Stimulated activated CD8-positive, alpha-beta memory T cell treated with anti-CD3 and anti-CD28 coated beads, Interleukin-2, amount 100 ng/mL, for 1 hour (primary cell): Measurements from ENCODE around the gene DIPK1B.
"Not testable (repeated sequence)": the region's sequence is repeated elsewhere in the genome, so short reads cannot be mapped to it uniquely, and the experiment has no call there.

Source experiments
- DNase-seq, 2 donors: peaks; one replicate each; pipeline ENCODE4 v3.0.0-alpha.2; 2020; ENCODE audit warnings: low read depth in 2 of 2

The DIPK1B gene

DNA sequence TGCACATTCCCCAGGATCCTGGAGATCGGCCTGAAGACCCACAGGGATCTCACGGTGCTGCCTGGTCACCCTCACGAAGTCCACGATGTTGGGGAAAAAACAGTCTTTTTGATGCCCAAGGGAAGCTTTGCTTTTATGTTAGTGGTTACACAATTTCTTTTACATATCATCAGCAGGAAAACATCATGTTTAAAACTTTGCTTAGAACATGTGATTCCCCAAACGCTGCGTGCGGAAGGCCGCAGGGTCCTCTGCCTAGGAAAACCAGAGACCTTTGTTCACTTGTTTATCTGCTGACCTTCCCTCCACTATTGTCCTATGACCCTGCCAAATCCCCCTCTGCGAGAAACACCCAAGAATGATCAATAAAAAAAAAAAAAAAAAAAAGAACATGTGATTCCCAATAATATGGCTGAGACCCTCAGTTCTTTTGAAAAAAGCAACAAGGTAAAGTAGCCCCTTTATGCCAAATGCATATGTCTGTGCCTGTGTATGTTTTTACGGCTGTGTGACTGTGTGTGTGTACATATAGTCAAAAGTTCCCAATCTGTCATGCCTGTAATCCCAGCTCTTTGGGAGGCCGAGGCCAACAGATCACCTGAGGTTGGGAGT is 13.6 kb upstream of the DIPK1B start:
- no peak for DNase-seq

DNA sequence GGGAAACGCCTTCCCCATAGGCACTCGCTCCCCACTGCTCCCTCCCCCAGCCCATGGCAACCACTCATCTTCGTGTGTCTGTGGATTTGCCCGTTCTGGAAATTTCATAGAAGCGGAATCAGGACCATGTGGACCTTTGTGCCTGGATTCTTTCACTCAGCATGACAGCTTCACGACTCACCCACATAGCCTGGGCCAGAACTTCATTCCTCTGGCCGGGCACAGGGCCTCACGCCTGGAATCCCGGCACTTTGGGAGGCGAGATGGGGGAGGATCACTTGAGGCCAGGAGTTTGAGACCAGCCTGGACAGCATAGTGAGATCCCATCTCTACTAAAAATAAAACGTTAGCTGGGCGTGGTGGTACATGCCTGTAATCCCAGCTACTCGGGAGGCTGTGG is 12.1 kb upstream of the DIPK1B start:
- no peak for DNase-seq

DNA sequence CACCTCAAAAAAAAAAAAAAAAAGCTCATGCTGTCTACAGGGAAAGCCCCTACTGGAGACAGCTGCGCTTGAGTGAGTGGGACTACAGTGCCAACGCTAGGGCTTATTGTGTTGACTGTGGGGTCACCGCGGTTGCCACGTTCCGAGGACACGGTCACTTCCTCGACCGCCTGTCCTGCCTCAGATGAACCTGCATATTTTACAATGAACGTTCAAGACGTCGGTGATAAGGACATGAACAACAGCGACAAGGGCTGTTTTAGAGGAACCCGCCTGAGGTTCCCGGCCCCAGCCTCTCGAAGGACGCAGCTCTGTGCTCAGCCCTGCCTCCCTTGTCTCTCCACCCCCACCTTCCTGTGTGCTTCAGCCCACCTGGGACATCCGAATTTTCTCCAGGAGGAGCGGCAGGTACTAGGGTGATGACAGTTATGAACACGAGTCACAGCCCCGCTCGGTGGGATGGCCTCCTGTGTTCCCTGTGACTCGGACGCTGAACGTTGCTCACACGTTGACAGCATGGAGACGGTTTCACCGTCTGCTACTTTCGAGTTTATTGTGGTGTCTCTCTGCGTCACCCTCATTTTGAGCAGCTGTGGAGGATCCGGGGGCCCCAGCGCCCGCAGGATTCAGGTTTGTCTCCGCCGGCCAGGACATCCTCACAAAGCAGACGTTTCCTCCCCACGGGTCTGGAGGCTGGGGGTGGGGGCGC is 11.3 kb upstream of the DIPK1B start:
- DNase-seq: peak in 1 of 2 donors; percentile 12

DNA sequence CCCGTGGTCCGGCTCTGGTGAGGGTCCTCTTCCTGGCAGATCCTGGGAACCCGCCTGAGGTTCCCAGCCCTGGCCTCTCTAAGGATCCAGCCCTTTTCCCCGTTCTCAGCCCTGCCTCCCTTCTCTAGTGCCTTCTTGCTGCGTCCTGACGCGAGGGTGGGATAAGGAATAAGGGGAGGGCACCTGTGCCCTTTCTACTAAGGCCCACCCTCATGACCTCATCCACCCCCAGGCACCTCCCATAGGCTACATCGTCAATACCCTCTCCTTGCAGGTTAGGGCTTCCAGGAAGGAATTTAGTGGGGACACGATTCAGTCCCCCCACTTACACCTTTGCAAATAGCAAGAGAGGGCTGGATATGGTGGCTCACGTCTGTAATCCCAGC is 10.7 kb upstream of the DIPK1B start:
- DNase-seq: no peak

DNA sequence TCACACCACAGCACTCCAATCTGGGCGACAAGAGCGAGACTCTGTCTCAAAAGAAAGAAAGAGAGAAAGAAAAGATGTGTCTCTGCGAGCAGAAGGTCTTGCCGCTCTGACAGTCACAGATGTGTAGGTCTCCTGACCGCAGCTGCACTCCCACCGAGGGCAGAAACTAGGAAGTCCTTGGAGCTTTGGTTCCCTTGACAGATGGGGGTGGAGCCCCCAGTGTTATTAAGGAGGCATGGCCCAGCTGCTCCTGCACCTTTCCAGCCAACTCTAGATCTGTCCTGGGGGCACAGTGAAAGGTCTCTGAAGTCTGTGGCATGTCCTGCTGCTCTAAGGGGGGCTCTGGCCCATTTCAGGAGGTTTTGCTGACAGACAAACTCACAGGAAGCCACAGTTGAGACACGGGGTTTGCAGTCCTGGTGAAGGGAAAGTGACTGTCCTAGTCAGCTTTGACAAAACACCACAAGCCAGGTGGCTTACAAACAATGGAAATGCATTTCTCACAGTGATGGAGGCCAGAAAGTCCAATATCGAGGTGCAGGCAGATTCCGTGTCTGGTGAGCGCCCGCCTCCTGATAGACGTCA is 9.0 kb upstream of the DIPK1B start:
- DNase-seq: no peak

DNA sequence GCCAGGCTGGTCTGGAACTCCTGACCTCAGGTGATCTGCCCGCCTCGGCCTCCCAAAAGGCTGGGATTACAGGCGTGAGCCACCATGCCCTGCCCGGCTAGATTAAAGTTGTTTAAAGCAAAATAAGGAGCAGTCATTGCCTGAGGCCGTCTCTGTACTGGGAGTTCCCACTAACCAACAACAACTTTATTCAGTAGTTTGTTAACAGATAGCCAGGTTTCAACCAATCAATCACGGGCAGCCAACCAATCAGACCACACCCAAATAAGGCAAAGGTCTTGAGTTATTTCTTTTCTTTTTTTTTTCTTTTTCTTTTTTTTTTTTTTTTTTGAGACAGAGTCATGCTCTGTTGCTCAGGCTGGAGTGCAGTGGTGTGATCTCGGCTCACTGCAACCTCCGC is 7.6 kb upstream of the DIPK1B start:
- not testable (repeated sequence) for DNase-seq

DNA sequence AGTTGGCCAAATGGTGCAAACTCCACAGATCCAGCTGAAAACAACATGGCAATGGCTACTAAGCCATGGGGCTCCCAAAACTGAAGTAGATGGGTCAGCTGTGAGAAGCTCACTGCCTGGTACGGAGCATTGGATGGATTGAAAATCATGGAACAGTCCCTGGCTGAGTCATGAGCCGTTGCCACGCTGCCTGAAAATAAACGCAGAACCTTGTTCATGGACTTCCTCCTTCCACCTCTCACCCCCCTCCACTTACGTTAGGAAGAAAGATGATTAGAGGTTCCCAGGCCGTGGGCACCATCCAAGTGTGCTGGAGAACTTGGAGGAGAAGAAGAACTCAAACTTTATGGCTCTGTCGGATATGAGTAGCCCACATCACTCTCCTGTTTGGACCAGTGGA is 6.8 kb upstream of the DIPK1B start:
- no peak for DNase-seq

DNA sequence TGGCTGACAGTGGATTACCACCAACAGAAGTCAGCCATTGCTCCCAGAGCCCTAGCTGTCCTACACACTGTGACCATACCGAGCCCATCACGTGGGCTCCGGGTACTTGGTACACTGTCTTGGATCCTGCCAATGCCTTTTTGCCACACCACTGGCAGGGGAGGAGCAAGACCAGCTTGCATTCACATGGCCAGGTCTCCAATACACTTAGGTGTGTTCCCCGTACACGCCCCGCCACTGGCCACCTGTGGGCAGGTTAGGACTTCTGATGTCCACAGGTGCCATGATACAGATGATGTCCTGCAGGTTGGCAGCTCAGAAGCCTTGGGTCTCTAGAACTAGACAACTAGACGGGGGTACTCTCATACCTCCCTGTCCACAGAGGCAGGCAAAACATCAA is 5.4 kb upstream of the DIPK1B start:
- DNase-seq: no peak

DNA sequence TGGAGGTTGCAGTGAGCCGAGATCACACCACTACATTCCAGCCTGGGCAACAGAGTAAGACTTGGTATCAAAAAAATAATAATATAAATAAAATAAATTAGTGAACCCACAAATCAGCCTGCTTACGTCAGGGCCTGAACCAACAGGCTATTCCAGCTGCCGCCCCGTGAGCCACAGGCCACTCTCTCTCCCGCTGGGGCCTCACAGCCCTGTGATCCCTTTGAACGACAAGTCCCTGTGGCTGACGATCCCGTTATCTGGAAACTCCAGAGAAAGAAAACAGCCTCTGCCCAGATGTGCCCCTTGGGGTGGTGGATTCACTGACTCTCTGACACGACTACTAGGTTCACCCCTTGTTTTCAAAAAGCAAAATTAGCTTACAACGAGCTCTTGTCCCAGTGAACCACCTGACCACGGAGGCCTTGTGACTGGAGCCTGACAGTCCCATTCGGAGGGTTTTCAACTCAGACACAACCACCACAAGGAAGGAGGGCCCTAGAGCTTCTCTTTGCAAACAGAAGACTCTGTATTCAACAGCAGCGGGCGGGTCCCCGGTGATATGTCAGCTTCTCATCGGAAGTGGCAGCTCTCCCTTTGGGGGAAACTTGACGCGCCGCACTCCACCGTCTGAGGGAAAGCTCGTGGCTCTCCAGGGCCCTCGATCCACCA is 4.4 kb upstream of the DIPK1B start:
- no peak for DNase-seq

DNA sequence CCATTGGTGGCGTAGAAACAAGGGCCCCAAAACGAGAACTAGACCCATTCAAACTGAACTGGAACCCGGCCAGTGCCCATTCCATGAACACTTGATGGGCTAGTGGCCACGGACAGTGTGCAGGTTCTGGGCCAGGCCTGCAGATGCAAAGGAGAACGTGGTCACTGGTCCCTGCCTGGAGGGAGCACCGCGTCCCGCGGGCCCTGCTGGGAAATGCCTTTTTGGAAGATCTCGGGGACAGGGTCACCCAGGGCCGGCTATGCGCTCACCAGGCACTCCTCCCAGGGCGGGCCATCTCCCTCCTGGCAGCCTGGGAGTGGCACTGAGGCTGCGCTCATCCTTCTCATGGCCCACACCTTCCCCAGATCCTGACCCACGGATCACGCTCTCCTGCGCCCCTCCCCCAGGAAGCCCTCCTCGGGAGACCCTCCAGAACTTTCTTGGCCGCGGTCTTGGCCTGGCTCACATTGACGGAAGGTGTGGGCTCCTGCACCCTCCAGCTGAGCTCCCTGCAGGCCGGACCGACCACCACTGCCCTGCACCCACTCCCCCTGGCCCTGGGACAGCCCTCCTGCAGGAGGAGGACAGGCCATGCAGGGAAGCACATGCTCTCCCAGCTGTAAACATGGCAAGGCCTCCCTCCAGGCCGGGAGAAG is 2.8 kb upstream of the DIPK1B start:
- no peak for DNase-seq

DNA sequence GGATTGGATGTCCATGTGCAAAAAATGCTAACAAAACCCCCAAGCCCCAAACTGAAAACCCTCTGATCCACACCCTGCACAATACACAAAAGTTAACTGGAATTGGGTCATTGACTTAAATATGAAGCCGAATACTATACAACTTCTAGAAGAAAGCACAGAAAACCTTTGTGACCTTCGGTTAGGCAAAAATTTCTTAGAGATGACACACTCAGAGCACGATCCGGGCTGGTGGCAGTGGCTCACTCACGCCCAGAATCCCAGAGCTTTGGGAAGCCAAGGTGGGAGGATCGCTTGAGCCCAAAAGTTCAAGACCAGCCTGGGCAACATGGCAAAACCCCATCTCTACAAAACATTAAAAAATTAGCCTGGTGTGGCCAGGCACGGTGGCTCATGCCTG is 1.8 kb upstream of the DIPK1B start:
- no peak for DNase-seq

DNA sequence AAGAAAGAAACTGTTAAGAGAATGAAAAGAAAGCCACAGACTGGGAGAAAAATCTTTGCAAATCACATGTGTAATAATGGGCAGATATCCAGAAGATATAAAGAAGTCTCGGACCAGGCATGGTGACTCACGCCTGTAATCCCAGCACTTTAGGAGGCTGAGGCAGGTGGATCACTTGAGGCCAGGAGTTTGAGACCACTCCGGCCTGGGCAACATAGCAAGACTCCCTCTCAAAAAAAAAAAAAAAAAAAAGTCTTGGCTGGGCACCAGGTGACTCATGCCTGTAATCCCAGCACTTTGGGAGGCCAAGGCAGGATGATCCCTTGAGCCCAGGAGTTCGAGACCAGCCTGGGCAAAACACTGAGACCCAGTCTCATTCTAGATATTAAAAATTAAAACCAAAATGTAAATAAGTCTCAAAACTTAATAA is 1.1 kb upstream of the DIPK1B start:
- not testable (repeated sequence) for DNase-seq

DNA sequence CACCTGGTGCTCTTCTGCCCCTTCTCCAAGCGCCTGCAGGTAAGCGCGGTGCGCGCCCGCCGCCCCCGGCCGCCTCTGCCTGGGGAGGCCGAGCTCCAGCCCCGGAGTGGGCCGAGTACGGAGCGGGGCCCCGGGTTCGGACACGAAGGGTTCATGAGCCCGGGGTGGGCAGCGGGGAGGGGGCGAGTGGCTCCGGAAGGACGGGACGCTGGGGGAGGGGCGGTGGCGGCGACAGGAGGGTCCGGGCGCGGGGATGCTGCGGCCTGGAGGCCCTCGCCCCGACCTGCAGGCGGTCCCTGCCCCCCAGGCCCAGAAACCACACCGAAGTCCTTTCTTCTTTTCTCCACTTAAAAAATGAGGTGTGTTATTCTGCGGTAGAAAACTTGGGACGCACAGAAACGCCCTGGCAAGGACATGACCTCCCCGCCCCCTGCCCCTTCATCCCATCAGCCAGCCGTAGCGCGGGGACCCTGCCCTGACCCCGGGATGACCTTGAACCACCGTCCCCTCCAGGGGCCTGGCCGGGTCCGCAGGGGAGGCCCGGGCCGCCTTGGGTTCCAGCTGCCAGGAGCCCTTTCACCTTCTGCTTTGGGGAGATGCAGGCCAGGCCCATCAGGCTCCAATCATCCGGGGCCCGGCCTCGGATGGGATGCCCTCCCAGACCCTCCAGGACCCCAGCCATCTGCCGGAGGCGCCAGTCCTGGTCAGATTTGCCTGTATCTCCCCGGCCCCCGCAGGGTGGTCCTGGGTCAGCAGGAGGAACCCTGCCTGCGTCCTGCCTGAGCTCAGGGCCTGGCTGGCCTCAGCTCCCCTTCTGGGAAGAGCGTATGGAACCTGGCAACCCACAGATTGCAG is 545 bp downstream of the DIPK1B start:
- DNase-seq: no peak

DNA sequence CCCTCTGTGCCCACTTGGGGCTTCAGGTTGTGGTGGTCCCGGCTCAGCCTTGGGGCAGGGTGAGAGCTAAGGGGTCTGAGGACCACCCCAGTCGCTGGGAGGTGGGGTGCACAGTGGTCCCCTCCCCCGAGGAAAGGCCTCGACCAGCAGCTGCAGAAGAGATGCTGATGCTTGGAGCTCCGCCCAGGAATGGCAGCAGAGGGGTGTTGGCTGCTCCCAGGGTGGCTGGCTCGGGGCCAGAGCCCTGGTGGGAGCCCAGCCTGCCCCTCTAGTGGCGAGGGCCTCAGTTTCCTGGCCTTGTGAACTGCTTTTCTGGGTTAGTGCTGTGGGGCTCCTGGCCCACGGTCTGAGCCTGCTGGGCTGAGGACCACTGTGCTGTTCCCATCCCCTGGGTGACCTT is 1.2 kb downstream of the DIPK1B start:
- DNase-seq: no peak

DNA sequence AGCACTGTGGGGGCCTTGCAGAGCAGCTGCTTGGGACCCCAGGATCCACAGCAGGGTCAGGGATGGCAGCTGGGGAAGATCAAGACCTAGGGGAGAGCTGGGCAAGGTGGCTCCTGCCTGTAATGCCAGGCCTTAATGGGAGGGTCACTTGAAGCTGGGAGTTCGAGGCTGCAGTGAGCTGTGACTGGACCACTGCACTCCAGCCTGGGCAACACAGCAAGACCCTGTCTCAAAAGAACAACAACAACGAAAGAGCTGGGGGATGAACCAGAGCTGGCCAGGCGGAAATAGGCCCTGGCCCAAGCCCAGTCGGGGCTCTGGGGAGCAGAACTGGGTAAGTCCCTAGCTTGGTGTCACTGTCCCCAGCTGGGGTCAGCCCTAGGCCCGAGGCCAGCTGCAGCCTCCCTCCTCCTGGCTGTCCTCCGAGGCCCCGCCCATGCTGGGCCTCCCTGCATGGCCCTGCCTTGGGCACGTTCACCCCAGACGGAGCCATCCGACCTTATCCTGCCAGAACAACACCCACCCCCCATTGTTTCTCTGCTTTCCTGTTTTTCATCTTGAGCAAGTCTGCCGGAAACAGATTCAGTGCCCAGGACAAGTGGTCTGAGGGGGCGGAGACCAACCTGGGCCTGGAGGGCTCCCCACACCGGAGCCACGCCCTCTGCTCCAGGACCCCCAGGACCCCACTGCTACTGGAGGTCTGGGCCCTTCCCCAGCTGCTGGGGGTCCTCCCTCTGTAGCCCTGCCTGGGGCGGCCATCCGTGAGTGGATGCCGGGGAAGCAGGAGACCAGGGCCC is 1.9 kb downstream of the DIPK1B start:
- DNase-seq: no peak

DNA sequence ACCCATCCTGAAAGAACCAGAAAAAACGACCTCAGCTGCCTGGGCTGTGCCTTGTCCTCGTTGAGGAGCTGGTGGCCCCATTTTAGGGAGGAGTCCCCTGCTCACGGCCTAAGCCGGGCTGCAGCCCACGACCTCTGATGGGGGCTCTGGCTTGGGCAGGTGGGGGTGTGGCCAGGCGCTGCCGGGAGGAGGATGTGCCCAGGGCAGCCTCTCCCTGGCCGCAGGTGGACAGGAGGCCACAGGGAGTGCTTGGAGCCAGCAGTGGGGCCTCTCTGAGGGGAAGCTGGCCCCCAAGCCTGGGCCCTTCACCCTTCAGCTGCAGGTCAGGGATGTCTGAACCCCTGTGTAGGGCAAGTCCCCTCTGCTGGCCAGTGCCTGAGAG is 2.5 kb downstream of the DIPK1B start:
- DNase-seq: no peak

DNA sequence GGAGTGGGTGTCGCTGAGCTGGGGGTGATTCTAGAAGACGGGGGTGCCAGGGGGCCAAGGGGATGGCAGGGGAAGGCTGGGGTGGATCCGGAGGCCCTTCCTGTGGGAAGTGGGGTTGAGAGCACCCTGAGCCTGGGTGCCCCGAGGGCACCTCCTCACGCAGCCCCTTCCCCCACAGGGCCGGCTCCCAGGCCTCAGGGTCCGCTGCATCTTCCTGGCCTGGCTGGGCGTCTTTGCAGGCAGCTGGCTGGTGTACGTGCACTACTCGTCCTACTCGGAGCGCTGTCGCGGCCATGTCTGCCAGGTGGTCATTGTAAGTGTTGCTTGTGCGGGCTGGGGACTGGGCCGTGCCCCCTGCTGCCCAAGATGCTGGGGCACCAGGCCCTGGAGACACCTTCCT is 5.0 kb downstream of the DIPK1B start:
- no peak for DNase-seq

DNA sequence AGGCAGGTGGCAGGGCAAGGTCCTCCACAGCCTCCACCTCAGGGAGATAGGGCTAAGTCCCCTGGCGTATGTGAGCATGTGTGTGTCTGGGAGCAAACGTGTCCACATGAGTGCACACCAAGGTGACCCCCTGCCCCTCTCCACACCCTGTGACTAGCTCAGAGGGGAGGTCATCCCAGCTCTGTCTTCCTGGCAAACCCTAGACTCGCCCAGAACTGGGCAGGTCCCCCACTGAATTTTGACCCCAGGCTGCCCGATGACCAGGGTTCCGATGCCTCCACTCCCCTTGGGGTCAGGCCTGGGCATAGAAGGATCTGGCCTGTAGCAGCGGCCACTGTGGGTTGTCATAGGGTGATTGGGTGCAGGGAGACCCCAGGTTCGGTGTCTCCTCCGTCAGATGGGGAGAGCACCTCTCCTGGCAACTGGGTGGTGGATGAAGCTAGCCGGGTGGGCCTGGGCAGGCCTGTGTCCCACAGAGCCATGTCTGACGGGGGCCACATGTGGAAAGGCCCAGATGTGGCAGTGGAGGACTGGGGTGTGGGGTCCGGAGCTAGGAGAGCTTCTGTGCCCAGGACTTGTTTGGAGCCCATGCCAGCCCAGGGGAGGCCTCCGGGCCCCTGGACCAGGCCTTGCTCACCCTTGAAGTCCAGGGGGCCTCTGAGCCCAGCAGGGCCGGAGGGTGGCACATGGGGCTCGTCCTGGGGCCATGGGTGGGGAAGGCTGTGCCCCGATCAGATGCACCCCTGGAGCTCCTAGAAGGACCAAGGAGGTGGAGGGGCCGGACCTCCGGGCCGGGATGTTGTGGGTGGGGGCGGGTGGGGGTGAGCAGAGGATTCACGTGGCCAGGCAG is 6.2 kb downstream of the DIPK1B start:
- no peak for DNase-seq

DNA sequence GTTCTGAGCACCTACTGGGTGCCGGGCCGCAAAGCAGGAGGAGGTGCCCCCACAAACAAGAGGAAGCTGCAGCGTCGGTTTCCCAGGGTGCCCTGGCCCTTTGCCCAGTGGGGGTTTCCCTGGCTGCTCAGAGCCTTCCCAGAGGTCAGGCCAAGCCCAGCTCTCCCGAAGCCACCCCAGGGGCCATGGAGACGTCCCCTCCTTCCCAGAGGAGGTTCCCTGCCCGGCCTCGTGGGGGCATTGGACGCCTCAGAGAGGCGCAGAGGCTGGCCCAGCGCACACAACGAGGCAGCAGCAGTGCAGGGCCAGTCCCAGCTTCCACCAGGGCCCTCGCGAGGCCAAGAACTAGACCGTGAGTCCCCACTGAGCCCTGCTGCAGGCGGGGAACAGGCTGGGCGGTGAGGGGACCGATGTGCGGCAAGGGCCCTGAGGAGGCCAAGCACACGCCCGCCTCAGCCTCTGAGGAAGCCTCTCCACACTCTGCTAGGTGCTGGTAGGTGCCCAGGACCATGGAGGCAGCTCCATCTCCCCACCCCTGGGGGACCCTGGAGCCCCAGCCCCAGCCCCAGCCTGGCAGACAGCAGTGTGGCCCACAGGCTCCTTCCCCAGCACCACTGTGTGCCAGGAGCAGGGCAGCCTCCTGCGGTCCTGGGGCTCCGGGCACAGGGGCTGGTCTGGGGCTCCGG is 7.0 kb downstream of the DIPK1B start:
- DNase-seq: no peak
